ENCODE results near the gene SEC14L2.
"Not testable (repeated sequence)": the region's sequence is repeated elsewhere in the genome, so short reads cannot be mapped to it uniquely, and the experiment has no call there.

SEC14L2 gene

DNA sequence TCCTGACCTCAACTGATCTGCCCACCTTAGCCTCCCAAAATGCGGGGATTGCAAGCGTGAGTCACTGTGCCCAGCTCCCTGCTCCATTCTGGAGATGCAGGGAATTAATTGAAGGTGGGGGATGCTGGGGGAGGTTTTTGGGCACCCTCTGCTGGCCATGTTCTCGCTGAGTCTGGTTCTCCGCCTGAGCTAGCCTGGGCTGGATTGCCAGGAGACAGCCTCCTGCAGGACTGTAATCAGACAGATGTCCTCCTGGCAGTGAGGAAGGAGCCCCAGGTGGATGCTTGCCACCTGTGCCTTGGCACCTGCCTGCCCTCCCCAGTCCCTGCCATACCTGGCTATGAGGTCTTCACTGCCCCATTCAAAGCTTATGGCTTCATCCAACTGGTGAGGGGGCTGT lies 34.1 kb downstream of the SEC14L2 start:
- no peak for FAIRE-seq

DNA sequence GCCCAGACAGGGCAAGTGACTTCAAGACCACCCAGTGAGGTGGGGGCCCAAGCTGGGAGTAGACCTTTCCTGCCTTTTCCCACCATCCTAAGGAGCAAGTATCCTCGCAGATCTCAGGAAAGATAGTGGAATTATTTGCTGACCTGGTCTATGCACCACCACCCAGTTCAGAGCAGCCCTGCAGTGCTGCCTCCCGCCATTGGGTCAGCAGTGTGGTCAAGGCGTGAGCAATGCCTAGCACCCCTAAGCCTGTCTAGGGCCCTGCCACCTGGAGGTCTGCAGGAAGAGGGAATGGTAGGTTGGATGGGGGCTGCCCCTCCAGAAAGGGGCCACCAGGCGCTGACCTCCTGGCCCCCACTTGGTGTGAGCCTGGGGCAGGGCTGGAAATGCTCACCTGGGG lies 35.3 kb downstream of the SEC14L2 start:
- FAIRE-seq = no peak

DNA sequence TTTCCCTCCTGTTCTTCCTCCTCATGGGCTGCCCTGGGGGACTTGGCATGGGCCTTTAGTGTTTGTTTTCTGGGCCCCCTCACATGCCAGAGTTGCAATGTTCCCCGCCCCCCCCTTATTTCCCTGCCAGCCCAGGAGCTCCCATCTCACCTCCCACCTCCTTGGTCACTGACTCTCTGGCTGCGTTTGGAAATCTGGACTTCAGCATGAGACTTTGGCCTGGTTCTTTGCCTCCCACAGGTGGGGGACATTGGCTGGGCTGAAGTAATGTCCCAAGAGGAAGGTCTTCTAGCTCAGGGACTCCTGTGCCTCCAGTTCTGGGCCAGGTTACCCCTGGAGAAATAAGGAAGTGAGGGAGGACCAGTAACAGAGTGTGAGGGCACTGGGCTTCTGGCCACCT lies 35.7 kb downstream of the SEC14L2 start:
- no peak for FAIRE-seq

- FAIRE-seq = no peak
Measured at GRCh38 chr22:30433227-30433626, 36.4 kb downstream of the SEC14L2 start.

DNA sequence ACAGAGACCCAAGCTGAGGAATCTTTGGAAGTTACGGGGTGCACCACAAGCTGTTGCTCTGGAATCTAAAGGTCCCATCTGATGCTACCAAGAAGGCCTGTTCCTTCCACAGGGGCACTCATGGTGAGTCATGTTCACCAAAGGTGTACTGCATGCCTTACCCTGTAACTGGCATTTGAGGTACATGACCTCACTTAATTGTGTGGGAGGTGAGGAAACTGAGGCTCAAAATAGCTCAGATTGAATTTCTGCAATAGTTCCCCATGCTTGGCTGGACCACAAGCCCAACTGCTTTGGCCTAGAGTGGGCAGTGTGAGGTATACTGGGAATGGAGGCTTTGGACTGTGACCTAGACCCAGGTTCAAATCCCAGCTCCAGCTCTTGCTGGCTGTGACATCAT lies 37.0 kb downstream of the SEC14L2 start:
- no peak for FAIRE-seq

- FAIRE-seq = no peak
Measured at GRCh38 chr22:30434843-30435242, 38.0 kb downstream of the SEC14L2 start.

DNA sequence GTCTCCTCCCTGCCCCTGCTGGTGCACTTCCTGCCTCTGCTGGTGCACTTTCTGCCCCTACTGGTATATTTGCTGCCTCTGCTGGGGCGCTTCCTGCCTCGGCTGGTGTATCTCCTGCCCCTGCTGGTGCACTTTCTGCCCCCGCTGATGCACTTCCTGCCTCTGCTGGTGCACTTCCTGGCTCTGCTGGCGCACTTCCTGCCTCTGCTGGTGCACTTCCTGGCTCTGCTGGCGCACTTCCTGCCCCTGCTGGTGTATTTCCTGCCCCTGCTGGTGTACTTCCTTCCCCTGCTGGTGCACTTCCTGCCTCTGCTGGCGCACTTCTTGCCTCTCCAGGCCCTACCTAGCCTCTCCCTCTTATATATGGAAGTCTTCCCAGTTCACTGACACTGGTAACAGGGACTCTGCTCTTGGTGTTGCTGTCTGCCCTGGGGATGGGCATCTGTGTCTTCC lies 38.9 kb downstream of the SEC14L2 start:
- no peak for FAIRE-seq

GRCh38 chr22:30436196-30436595 lies 39.4 kb downstream of the SEC14L2 start:
- FAIRE-seq = no peak

GRCh38 chr22:30438559-30438958 lies 41.7 kb downstream of the SEC14L2 start:
- no peak for FAIRE-seq

- FAIRE-seq = no peak
Measured at GRCh38 chr22:30439226-30439625, 42.4 kb downstream of the SEC14L2 start.

GRCh38 chr22:30439836-30440235 lies 43.0 kb downstream of the SEC14L2 start:
- FAIRE-seq = no peak

DNA sequence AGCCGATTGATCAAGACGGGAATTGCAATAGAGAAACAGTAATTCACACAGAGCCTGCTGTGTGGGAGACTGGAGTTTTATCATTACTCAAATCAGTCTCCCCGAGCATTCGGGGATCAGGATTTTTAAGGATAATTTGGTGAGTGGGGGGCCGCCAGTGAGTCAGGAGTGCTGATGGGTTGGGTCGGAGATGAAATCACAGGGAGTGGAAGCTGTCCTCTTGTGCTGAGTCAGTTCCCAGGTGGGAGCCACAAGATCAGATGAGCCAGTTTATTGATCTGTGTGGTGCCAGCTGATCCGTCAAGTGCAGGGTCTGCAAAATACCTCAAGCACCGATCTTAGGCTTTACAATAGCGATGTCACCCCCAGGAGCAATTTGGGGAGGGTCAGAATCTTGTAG lies 44.3 kb downstream of the SEC14L2 start:
- FAIRE-seq = no peak

GRCh38 chr22:30444632-30445437 lies 48.0 kb downstream of the SEC14L2 start:
- no peak for FAIRE-seq

- no peak for FAIRE-seq
Measured at GRCh38 chr22:30445438-30446145, 48.8 kb downstream of the SEC14L2 start.

DNA sequence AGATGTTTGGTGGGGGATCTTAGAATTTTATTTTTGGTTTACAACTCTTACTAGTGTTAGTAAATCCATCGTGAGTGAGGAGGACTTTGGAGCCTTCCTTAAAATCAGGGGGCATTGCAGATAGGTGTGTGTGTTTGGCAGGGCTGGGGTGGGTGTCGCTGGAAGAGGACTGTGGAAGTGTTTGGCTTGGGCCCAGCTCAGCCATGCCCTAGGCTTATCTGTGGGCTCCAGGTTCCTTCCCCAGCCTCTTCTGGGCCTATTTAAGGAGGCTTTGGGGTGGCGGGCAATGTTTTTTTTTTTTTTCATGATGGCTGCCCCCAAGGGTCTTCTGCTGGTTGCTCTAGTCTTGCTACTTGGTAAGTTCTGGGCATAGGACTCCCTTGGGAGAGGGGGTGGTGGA lies 50.8 kb downstream of the SEC14L2 start:
- no peak for FAIRE-seq

DNA sequence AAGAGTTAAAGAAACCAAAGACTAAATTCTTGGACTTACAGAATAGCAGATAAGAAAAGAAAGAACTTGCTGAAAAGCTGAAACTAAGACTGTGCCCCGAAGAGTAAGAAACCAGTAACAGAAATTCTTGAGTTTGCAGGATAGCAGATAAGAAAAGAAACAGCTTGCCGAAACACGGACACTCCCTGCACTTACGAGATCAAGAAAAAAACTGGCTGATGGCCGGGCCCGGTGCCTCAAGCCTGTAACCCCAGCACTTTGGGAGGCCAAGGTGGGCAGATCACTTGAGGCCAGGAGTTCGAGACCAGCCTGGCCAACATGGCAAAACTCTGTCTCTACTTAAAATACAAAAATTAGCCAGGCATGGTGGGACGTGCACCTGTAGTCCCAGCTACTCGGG lies 54.7 kb downstream of the SEC14L2 start:
- FAIRE-seq = not testable (repeated sequence)

- FAIRE-seq = no peak
Measured at GRCh38 chr22:30452861-30453260, 56.0 kb downstream of the SEC14L2 start.

GRCh38 chr22:30453731-30454510 lies 57.1 kb downstream of the SEC14L2 start:
- FAIRE-seq = no peak

- no peak for FAIRE-seq
Measured at GRCh38 chr22:30455075-30455840, 58.4 kb downstream of the SEC14L2 start.

DNA sequence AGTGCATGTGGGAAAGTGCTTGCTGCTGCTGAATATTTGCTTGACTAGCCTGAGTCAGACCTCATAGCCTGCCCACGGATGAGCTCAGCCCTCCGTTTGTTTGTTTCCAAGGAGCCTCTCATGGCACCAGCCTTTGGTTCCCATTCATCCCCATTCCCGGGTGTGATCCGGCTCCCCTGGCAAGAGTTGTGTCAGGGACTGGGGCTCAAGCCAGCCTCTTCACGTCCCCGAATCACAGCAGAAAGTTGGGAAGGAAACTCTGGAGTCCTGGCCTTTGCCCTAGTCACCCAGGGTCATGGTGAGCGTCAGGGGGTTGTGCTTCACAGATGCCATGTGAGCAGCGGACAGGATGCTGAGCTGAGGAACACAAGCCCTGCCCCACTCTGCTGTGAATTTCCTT lies 61.2 kb downstream of the SEC14L2 start:
- no peak for FAIRE-seq

DNA sequence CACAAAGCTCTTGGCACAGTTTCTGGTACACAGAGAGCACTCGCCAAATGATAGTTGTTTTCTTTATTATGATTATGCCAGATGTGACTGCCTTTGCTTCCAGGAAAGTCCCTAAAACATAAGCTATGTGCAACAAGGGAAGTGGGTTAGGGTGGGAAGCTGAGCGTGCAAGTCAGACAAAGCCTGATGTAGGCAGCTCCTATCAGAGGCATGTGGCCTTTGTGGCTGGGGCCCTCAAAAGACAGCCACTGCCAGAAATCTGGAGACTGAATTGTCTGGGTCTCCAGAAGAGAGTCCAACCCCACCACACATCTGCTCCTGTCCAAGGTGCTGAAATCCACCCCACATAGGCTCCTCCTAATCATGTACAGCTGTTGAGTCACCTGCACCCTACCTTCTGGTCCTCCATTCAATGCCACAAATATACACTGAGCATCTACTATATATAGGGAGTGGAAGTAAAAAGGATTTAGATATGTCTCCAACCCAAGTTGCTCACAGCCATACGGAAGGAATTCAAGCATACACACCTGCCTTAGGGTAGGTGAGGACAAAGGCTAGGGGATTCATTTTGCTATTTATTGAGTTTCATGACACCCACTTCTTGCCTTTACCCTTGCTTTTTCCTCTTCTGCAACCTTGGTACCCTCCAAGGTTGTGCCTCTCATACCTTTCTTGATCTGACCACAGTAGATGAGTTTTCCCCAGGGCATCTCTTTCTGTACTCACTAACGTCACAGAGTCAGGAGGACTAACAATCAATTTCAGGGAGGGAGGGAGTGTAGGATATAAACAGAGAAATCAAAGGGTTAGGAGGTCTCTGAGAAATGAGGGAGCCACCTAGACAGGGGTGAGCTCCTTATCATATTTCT lies 62.6 kb downstream of the SEC14L2 start:
- FAIRE-seq = no peak

DNA sequence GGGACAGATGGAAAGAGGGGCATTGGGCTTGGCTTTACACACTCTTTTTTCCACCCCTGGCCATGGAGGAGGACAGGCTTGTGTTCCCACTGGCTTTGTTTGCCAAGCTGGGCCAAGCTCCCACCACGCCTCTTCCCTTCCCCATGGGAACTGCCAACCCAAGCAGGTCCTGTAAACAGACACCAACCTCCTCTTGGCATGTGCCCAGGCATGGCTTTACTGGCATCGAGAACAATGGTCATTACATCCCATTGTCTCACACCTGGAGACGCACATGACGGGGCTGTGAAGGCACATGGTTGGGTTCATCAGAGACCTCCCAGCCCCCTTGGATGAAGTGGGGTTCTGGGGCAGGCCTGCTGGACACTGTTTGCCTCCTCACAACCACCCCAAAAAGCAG lies 63.3 kb downstream of the SEC14L2 start:
- FAIRE-seq = no peak
